ENCODE measurements around the gene SF1.

DNA sequence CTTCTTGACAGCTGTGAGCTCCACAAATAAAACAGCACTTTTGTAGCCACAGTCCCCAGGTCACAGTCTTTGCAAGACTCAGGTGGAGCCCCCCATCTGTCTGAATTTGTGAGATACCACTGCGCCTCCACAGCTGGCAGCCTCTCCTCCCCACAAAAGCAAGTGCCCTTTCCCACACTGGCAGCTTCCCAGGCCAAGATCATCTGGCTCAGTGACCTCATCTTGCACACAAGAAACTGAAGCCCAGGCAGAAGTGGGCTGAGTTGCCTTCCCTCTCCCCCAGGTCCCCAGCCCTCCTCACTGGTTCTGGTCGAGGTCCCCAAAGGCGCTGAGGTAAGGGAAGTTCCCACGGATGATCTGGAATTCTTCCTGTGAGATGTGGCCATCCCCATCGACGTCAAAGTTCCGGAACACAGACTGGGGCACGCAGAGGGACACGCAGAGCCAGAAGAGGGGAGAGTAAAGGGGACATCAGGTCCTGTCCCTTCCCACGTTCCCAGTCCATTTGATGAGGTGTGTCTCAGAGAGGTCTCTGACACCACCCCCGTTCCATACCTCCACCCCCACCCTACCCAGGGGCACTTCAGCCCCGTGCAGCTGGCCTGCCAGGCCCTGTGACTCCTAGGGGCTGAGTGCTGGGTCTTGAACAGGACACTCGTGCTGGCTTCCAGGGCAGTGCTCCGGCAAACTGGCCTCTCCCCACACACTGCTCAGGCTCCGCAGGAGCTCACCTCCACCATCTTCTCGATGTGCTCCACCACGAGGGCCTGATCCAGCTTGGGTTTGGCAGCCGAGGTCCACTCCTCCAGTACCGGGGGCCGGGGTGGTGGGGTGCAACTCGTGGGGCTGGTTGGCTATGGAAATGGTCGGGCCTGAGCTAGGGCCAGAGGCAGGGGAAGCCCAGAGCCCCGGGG, 43.3 kb downstream of the SF1 start:
- TF ChIP-seq TCF7L2 (IDR thresholded peaks at IDR 0.05; ENCODE audit: low read depth, low read length), result no peak
- no peak for TF ChIP-seq CTCF (IDR thresholded peaks at IDR 0.05)
- TF ChIP-seq POLR2AphosphoS5 (IDR thresholded peaks at IDR 0.05; ENCODE audit: low read depth, low read length), result no peak
- no peak for TF ChIP-seq SIN3A (IDR thresholded peaks at IDR 0.05; ENCODE audit: borderline replicate concordance, insufficient read depth, low read depth, low read length)
- no peak for TF ChIP-seq REST (IDR thresholded peaks at IDR 0.05; ENCODE audit: insufficient read depth in 1 of 2, low read depth in 2 of 2, low read length in 1 of 2)
